Measurements from ENCODE around the gene SARNP. TPM values are rescaled to one million over a fixed set of nuclear protein-coding genes. Genes with fewer than 3 reads are reported as not detected.

SARNP gene
- total RNA-seq, 2 experiments from 2014 or later, result 86.1 to 92.0 TPM

GRCh38 chr12:55861871-55862270 is 44.3 kb upstream of the SARNP start:
- BruUV-seq (replicated peaks), result no TSS peak
- Histone ChIP-seq H2AFZ (ENCODE audit: low read length) (no peak overlapping the region), H3K4me2 (ENCODE audit: low read length) (no peak overlapping the region), H4K20me1 (ENCODE audit: insufficient read depth, low read length) (no peaks in the 10 kb centered on the region), H3K9me2 (ENCODE audit: insufficient read depth, low read length) (no peaks in the 10 kb centered on the region), H3K27ac (ENCODE audit: low read depth, low read length, poor library complexity, severe bottlenecking) (no peak overlapping the region), H3K4me1 (ENCODE audit: insufficient read depth, low read length, poor library complexity, severe bottlenecking) (no peaks in the 10 kb centered on the region), H3K79me2 (ENCODE audit: insufficient read depth, low read depth, low read length) (no peaks in the 10 kb centered on the region), H3K36me3 (ENCODE audit: insufficient read depth, low read length) (no peaks in the 10 kb centered on the region), H3K9me3 (ENCODE audit: low read length) (peaks cover 7% of the 10 kb centered on the region; the same call in 1 of the 2 replicates), H3K4me3 (ENCODE audit: low read depth, low read length, poor library complexity, severe bottlenecking) (no peak overlapping the region)
- CTCF ChIA-PET (ENCODE audit: unreplicated experiment), result no interaction called here
- no peak for DNase-seq (ENCODE audit: low spot score)
- POLR2A ChIA-PET, result no interaction called here
- TF ChIP-seq CTCF (conservative IDR thresholded peaks at IDR 0.05; ENCODE audit: low read length) (no peak), EZH2phosphoT487 (IDR thresholded peaks at IDR 0.05; ENCODE audit: borderline replicate concordance, low read depth, low read length) (no peak)
- intact Hi-C loops (cut with micrococcal nuclease; ENCODE audit: unreplicated experiment), result no loop called here

- no peak for DNase-seq (ENCODE audit: low spot score)
- Histone ChIP-seq H3K27ac (ENCODE audit: low read depth, low read length, poor library complexity, severe bottlenecking) (no peak overlapping the region), H3K9me3 (ENCODE audit: low read length) (peaks cover 7% of the 10 kb centered on the region; the same call in 1 of the 2 replicates), H3K4me1 (ENCODE audit: insufficient read depth, low read length, poor library complexity, severe bottlenecking) (no peaks in the 10 kb centered on the region), H4K20me1 (ENCODE audit: insufficient read depth, low read length) (no peaks in the 10 kb centered on the region), H2AFZ (ENCODE audit: low read length) (no peak overlapping the region), H3K4me3 (ENCODE audit: low read depth, low read length, poor library complexity, severe bottlenecking) (no peak overlapping the region), H3K79me2 (ENCODE audit: insufficient read depth, low read depth, low read length) (no peaks in the 10 kb centered on the region), H3K36me3 (ENCODE audit: insufficient read depth, low read length) (no peaks in the 10 kb centered on the region), H3K4me2 (ENCODE audit: low read length) (no peak overlapping the region), H3K9me2 (ENCODE audit: insufficient read depth, low read length) (no peaks in the 10 kb centered on the region)
- no TSS peak for BruUV-seq (replicated peaks)
- intact Hi-C loops (cut with micrococcal nuclease; ENCODE audit: unreplicated experiment), result no loop called here
- ChIA-PET POLR2A (no interaction called here), CTCF (ENCODE audit: unreplicated experiment) (no interaction called here)
- TF ChIP-seq EZH2phosphoT487 (IDR thresholded peaks at IDR 0.05; ENCODE audit: borderline replicate concordance, low read depth, low read length) (no peak), CTCF (conservative IDR thresholded peaks at IDR 0.05; ENCODE audit: low read length) (no peak)
Observed at GRCh38 chr12:55861396-55861795, 43.9 kb upstream of the SARNP start.

- CTCF ChIA-PET (ENCODE audit: unreplicated experiment), result no interaction called here
- no peak overlapping the region for H2AFZ ChIP-seq (ENCODE audit: low read length)
- H3K79me2 ChIP-seq (ENCODE audit: insufficient read depth, low read depth, low read length), result no peaks in the 10 kb centered on the region
- H3K4me2 ChIP-seq (ENCODE audit: low read length), result no peak overlapping the region
- no peak overlapping the region for H3K27ac ChIP-seq (ENCODE audit: low read depth, low read length, poor library complexity, severe bottlenecking)
- H3K4me1 ChIP-seq (ENCODE audit: insufficient read depth, low read length, poor library complexity, severe bottlenecking), result no peaks in the 10 kb centered on the region
- H4K20me1 ChIP-seq (ENCODE audit: insufficient read depth, low read length), result no peaks in the 10 kb centered on the region
- BruUV-seq (replicated peaks), result no TSS peak
- no peak for DNase-seq (ENCODE audit: low spot score)
- intact Hi-C loops (cut with micrococcal nuclease; ENCODE audit: unreplicated experiment), result no loop called here
- TF ChIP-seq EZH2phosphoT487 (IDR thresholded peaks at IDR 0.05; ENCODE audit: borderline replicate concordance, low read depth, low read length) (no peak), CTCF (conservative IDR thresholded peaks at IDR 0.05; ENCODE audit: low read length) (no peak)
- H3K36me3 ChIP-seq (ENCODE audit: insufficient read depth, low read length), result no peaks in the 10 kb centered on the region
- no peaks in the 10 kb centered on the region for H3K9me2 ChIP-seq (ENCODE audit: insufficient read depth, low read length)
- POLR2A ChIA-PET, result interaction anchor here (0.6 kb wide), 1 partner anchor 81 kb away, joined by 3 read pairs; no protein-coding TSS in a partner anchor
- H3K9me3 ChIP-seq (ENCODE audit: low read length), result no peaks in the 10 kb centered on the region
- H3K4me3 ChIP-seq (ENCODE audit: low read depth, low read length, poor library complexity, severe bottlenecking), result no peak overlapping the region
Observed at GRCh38 chr12:55852740-55853139, 35.2 kb upstream of the SARNP start.
